Measurements from ENCODE around the gene DHRSX. TPM values are rescaled to one million over a fixed set of nuclear protein-coding genes. Genes with fewer than 3 reads are reported as not detected.

Gene DHRSX
- total and polyA plus RNA-seq, 2 donors (not counting 1 experiment from before 2014, with no cell fraction given) = 23.7 to 25.6 TPM

- Histone ChIP-seq H3K27ac (ENCODE audit: insufficient read depth, low read length) (no peak overlapping the region), H3K4me1 (ENCODE audit: control insufficient read depth, extremely low read depth, insufficient read depth, low read length) (no peaks in the 10 kb centered on the region), H3K36me3 (ENCODE audit: control insufficient read depth, insufficient read depth, low read length) (no peaks in the 10 kb centered on the region), H3K27me3 (ENCODE audit: control insufficient read depth, insufficient read depth, low read length) (no peaks in the 10 kb centered on the region), H3K4me3 (replicated peaks in 1 of 4; ENCODE audit: control extremely low read depth in 1 of 4, insufficient read depth in 1 of 4, low read depth in 3 of 4, low read length in 4 of 4) (no peak overlapping the region), H2AFZ (ENCODE audit: low read length) (no peak overlapping the region), H4K20me1 (ENCODE audit: control insufficient read depth, extremely low read depth, insufficient read depth, low read length) (no peaks in the 10 kb centered on the region), H3K79me2 (ENCODE audit: control insufficient read depth, insufficient read depth, low read length) (no peaks in the 10 kb centered on the region), H3K9me3 (ENCODE audit: control insufficient read depth, insufficient read depth, low read depth, low read length) (no peaks in the 10 kb centered on the region), H3K9ac (ENCODE audit: insufficient read depth, low read length) (no peak overlapping the region), H3K4me2 (ENCODE audit: extremely low read depth, insufficient read depth, low read length) (no peak overlapping the region)
- DNase-seq (ENCODE audit: low read depth in 2 of 2) = peak in 1 of 2 donors; percentile 33
- TF ChIP-seq EZH2 (IDR thresholded peaks at IDR 0.05; ENCODE audit: low read length, missing control alignments) = no peak
- no peak for TF ChIP-seq CTCF (conservative IDR thresholded peaks at IDR 0.05 in 1 of 2, IDR thresholded peaks at IDR 0.05 in 1 of 2; ENCODE audit: low read depth in 1 of 2, low read length in 2 of 2)
Observed at GRCh38 chrX:2311501-2311900, 189.3 kb downstream of the DHRSX start.

GRCh38 chrX:2301901-2302300 is 198.9 kb downstream of the DHRSX start:
- H3K79me2 ChIP-seq (ENCODE audit: control insufficient read depth, insufficient read depth, low read length) = no peaks in the 10 kb centered on the region
- H3K9ac ChIP-seq (ENCODE audit: insufficient read depth, low read length) = no peak overlapping the region
- no peaks in the 10 kb centered on the region for H3K27me3 ChIP-seq (ENCODE audit: control insufficient read depth, insufficient read depth, low read length)
- H4K20me1 ChIP-seq (ENCODE audit: control insufficient read depth, extremely low read depth, insufficient read depth, low read length) = no peaks in the 10 kb centered on the region
- DNase-seq (ENCODE audit: low read depth in 2 of 2) = no peak
- TF ChIP-seq CTCF (conservative IDR thresholded peaks at IDR 0.05 in 1 of 2, IDR thresholded peaks at IDR 0.05 in 1 of 2; ENCODE audit: low read depth in 1 of 2, low read length in 2 of 2) (no peak), EZH2 (IDR thresholded peaks at IDR 0.05; ENCODE audit: low read length, missing control alignments) (no peak)
- H3K9me3 ChIP-seq (ENCODE audit: control insufficient read depth, insufficient read depth, low read depth, low read length) = no peaks in the 10 kb centered on the region
- no peaks in the 10 kb centered on the region for H3K36me3 ChIP-seq (ENCODE audit: control insufficient read depth, insufficient read depth, low read length)
- H3K27ac ChIP-seq (ENCODE audit: insufficient read depth, low read length) = no peak overlapping the region
- no peak overlapping the region for H2AFZ ChIP-seq (ENCODE audit: low read length)
- H3K4me2 ChIP-seq (ENCODE audit: extremely low read depth, insufficient read depth, low read length) = no peak overlapping the region
- H3K4me1 ChIP-seq (ENCODE audit: control insufficient read depth, extremely low read depth, insufficient read depth, low read length) = no peaks in the 10 kb centered on the region
- H3K4me3 ChIP-seq (replicated peaks in 1 of 4; ENCODE audit: control extremely low read depth in 1 of 4, insufficient read depth in 1 of 4, low read depth in 3 of 4, low read length in 4 of 4) = no peak overlapping the region

GRCh38 chrX:2299871-2300270 is 200.9 kb downstream of the DHRSX start:
- peak in 1 of 2 donors; percentile 34 for DNase-seq (ENCODE audit: low read depth in 2 of 2)
- H3K4me2 ChIP-seq (ENCODE audit: extremely low read depth, insufficient read depth, low read length) = no peak overlapping the region

More at GRCh38 chrX:2299871-2300270, 200.9 kb downstream of the DHRSX start:
- Histone ChIP-seq H3K36me3 (ENCODE audit: control insufficient read depth, insufficient read depth, low read length) (no peaks in the 10 kb centered on the region), H2AFZ (ENCODE audit: low read length) (no peak overlapping the region), H3K4me1 (ENCODE audit: control insufficient read depth, extremely low read depth, insufficient read depth, low read length) (no peaks in the 10 kb centered on the region), H3K27me3 (ENCODE audit: control insufficient read depth, insufficient read depth, low read length) (no peaks in the 10 kb centered on the region), H3K4me3 (replicated peaks in 1 of 4; ENCODE audit: control extremely low read depth in 1 of 4, insufficient read depth in 1 of 4, low read depth in 3 of 4, low read length in 4 of 4) (no peak overlapping the region), H3K9me3 (ENCODE audit: control insufficient read depth, insufficient read depth, low read depth, low read length) (no peaks in the 10 kb centered on the region), H3K79me2 (ENCODE audit: control insufficient read depth, insufficient read depth, low read length) (no peaks in the 10 kb centered on the region), H3K9ac (ENCODE audit: insufficient read depth, low read length) (no peak overlapping the region), H4K20me1 (ENCODE audit: control insufficient read depth, extremely low read depth, insufficient read depth, low read length) (no peaks in the 10 kb centered on the region), H3K27ac (ENCODE audit: insufficient read depth, low read length) (no peak overlapping the region)
- TF ChIP-seq CTCF (conservative IDR thresholded peaks at IDR 0.05 in 1 of 2, IDR thresholded peaks at IDR 0.05 in 1 of 2; ENCODE audit: low read depth in 1 of 2, low read length in 2 of 2) = no peak
- TF ChIP-seq EZH2 (IDR thresholded peaks at IDR 0.05; ENCODE audit: low read length, missing control alignments) = no peak
